Bronchus fibroblast of lung (primary cell): Measurements from ENCODE around the gene MAVS. TPM values are rescaled to one million over a fixed set of nuclear protein-coding genes. Genes with fewer than 3 reads are reported as not detected.

Experiments used
- total RNA-seq: library from RNA; depleted of rRNA; stranded (reverse); fragments of >200 nt; gene quantifications from 2 replicates; pipeline ENCODE4 v1.2.3, GENCODE V29; 2015

The MAVS gene
- total RNA-seq: 19.6 and 19.7 TPM in 2 replicates

DNA sequence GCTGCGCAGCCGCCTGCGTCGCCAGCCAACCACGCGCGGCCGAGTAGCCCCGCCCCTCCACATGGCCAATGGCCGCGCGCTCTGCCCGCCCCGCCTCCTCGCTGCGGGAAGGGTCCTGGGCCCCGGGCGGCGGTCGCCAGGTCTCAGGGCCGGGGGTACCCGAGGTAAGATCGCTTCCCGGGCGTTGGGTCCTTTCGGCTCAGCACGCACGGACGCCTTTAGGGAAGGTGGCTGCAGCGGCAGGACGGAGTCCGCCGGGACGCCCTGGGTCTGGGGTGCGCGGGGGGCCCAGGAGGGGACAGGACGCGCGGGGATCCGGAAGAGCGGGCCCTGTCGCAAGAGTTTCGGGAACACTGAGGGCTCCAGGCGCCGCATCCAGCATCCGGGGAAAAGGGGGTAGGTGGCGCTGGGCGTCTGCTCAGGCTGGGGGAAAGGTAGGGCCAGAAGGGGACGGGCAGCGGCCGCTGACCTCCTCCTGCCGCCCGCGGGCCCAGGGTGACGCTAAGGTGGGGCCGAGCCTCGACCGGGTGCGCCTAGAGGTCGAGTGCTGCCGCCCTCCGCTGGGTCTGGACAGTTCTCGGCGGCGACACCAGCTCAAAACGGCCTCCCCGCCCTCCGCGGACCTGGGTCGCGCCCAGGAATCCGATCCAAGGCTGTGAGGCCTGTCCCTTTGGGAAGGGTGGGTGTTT lies at the start of gene MAVS:
MAVS (plus strand) TSS at position 95 of the 689 bp plus-strand sequence. CDS start 7,791 bp downstream, outside the sequence.

GRCh38 chr20:3820048-3820900 lies 26.4 kb upstream of the MAVS start, which contains the start of gene AP5S1:
AP5S1 (plus strand) TSS chr20:3820547; CDS start chr20:3822118, 1,571 bp downstream.

GRCh38 chr20:3888622-3889488 lies 42.2 kb downstream of the MAVS start, which contains the start of gene PANK2:
PANK2 (plus strand) TSS chr20:3889387.

Other genes with a start within 250 kb of the MAVS start
- gene GFRA4, start 183.4 kb upstream of the MAVS start, total RNA-seq: not detected in 2 replicates
- gene ADAM33, start 164.8 kb upstream of the MAVS start, total RNA-seq: 14.7 and 15.3 TPM in 2 replicates
- not detected in 2 replicates for gene SIGLEC1, start 134.2 kb upstream of the MAVS start, total RNA-seq
- gene HSPA12B, start 114.1 kb upstream of the MAVS start, total RNA-seq: 0.45 and 0.50 TPM in 2 replicates
- 70.6 and 77.5 TPM in 2 replicates for gene ADISSP, start 79.1 kb upstream of the MAVS start, total RNA-seq
- gene SPEF1, start 65.4 kb upstream of the MAVS start, total RNA-seq: 0.15 and 0.17 TPM in 2 replicates
- 87.7 and 89.1 TPM in 2 replicates for gene CENPB, start 60.1 kb upstream of the MAVS start, total RNA-seq
- gene CDC25B, start 50.5 kb upstream of the MAVS start, total RNA-seq: 98.1 and 117 TPM in 2 replicates
- 18.9 and 19.7 TPM in 2 replicates for gene AP5S1, start 26.3 kb upstream of the MAVS start, total RNA-seq
- gene PANK2, start 42.6 kb downstream of the MAVS start, total RNA-seq: 29.9 and 33.3 TPM in 2 replicates
- gene RNF24, start 168.7 kb downstream of the MAVS start, total RNA-seq: 10.6 and 13.3 TPM in 2 replicates